DMS 273 (cell line): ENCODE data around the gene FAAP100.
"Not testable (repeated sequence)": the region's sequence is repeated elsewhere in the genome, so short reads cannot be mapped to it uniquely, and the experiment has no call there.

ENCODE experiments used
- DNase-seq: peaks from one replicate; lab custom pipeline; 2025; ENCODE audit not compliant: unreplicated experiment; lab: John Stamatoyannopoulos, UW

Gene FAAP100

GRCh38 chr17:81539571-81539900 lies 12.6 kb downstream of the FAAP100 start:
- DNase-seq, result no peak

- DNase-seq, result no peak
These were observed 13.2 kb downstream of the FAAP100 start for GRCh38 chr17:81538651-81539570.

GRCh38 chr17:81537856-81538555 lies 14.1 kb downstream of the FAAP100 start:
- DNase-seq, result peak; percentile 98

GRCh38 chr17:81537343-81537855 lies 14.8 kb downstream of the FAAP100 start:
- peak; percentile 88 for DNase-seq

DNA sequence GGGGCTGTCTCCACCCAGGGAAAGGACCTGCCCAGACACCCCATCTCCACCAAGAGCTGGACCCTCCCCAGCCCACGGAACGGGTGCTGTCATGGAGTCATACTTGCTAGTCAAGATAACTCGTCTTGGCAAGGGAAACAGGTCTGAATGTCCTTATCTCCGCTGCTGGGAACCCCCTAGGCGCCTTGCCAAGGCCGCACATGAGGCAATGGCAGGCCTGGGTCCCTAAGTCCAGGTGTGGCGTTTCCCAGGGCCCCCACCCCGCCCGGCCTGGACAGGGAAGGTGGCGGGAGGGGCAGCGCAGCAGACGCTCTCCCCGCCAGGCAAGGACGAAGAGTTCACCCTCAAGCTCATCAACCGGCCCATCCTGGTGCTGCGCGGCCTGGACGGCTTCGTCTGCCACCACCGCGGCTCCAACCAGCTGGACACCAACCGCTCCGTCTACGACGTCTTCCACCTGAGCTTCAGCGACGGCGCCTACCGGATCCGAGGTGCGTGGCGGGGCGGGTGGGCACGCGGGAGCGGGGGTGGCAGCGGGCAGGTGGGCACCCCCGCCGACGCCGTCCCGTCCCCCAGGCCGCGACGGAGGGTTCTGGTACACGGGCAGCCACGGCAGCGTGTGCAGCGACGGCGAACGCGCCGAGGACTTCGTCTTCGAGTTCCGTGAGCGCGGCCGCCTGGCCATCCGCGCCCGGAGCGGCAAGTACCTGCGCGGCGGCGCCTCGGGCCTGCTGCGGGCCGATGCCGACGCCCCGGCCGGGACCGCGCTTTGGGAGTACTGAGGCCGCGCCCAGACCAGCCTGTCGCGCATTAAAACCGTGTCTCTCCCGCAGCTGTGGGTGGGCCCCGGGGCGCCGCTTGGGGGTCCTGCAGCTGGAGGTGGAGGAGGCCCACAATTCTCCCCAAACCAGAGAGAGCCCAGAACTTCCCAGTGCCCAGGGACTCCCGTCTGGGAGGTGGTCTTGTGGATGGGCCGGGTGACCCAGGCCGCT lies 15.6 kb downstream of the FAAP100 start:
- peak; percentile 79 for DNase-seq

DNA sequence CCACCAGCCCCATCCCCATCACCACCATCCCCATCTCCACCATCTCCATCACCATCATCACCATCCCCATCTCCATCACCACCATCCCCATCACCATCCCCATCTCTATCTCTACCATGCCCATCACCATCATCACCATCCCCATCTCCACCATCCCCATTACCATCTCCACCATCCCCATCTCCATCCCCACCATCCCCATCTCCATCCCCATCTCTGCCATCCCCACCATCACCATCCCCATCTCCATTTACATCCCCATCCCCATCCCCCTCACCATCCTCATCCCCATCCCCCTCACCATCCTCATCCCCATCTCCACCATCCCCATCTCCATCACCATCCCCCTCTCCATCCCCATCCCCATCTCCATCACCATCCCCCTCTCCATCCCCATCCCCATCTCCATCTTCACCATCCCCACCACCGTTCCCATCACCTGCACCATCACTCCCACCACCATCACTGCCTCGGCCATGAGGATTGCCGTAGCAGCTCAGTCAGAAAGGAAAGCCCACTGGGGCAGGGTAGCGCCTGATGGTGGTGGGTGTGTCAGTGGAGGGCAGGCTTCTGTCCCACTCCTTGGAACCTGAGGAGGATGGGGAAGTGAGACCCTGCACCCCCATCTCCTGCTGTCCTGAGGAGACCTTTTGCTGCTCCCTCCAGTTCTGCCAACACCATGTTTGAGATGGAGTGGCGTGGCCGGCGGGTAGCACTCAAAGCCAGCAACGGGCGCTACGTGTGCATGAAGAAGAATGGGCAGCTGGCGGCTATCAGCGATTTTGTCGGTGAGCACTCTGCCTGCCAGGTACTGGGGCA lies 16.5 kb downstream of the FAAP100 start:
- peak; percentile 72 for DNase-seq

DNA sequence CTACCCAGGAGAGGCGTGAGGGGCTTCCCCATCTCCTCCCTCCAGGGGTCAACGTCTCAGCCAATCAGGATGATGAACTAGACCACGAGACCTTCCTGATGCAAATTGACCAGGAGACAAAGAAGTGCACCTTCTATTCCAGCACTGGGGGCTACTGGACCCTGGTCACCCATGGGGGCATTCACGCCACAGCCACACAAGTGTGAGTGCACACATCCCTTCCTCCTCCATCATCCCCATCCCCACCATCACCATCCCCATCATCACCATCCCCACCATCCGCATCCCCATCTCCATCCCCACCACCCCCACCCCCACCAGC lies 17.2 kb downstream of the FAAP100 start:
- DNase-seq, result no peak

GRCh38 chr17:81534157-81535006 lies 17.8 kb downstream of the FAAP100 start:
- DNase-seq, result peak; percentile 61

GRCh38 chr17:81533339-81534141 lies 18.6 kb downstream of the FAAP100 start:
- DNase-seq, result no peak

GRCh38 chr17:81532490-81533287 lies 19.5 kb downstream of the FAAP100 start:
- no peak for DNase-seq

- DNase-seq, result not testable (repeated sequence)
These were observed 20.2 kb downstream of the FAAP100 start for GRCh38 chr17:81531998-81532404.

- not testable (repeated sequence) for DNase-seq
These were observed 21.1 kb downstream of the FAAP100 start for GRCh38 chr17:81531013-81531412.

- DNase-seq, result no peak
These were observed 22.7 kb downstream of the FAAP100 start for GRCh38 chr17:81529437-81529803.

DNA sequence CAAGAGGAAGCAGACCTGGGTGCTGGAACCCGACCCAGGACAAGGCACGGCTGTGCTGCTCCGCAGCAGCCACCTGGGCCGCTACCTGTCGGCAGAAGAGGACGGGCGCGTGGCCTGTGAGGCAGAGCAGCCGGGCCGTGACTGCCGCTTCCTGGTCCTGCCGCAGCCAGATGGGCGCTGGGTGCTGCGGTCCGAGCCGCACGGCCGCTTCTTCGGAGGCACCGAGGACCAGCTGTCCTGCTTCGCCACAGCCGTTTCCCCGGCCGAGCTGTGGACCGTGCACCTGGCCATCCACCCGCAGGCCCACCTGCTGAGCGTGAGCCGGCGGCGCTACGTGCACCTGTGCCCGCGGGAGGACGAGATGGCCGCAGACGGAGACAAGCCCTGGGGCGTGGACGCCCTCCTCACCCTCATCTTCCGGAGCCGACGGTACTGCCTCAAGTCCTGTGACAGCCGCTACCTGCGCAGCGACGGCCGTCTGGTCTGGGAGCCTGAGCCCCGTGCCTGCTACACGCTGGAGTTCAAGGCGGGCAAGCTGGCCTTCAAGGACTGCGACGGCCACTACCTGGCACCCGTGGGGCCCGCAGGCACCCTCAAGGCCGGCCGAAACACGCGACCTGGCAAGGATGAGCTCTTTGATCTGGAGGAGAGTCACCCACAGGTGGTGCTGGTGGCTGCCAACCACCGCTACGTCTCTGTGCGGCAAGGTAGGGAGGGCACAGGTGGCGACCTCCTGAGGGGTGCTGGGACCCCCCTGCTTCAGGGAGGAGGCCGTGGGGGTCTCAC lies 23.3 kb downstream of the FAAP100 start:
- no peak for DNase-seq

DNA sequence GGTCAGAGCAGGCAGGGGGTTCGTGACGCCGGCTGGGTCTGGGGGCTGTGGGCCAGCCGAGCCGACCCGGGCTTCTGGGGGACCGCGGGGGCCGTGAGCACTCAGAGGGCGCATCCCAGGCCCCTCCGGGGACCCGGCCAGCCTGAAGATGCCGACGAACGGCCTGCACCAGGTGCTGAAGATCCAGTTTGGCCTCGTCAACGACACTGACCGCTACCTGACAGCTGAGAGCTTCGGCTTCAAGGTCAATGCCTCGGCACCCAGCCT lies 23.8 kb downstream of the FAAP100 start:
- no peak for DNase-seq

DNA sequence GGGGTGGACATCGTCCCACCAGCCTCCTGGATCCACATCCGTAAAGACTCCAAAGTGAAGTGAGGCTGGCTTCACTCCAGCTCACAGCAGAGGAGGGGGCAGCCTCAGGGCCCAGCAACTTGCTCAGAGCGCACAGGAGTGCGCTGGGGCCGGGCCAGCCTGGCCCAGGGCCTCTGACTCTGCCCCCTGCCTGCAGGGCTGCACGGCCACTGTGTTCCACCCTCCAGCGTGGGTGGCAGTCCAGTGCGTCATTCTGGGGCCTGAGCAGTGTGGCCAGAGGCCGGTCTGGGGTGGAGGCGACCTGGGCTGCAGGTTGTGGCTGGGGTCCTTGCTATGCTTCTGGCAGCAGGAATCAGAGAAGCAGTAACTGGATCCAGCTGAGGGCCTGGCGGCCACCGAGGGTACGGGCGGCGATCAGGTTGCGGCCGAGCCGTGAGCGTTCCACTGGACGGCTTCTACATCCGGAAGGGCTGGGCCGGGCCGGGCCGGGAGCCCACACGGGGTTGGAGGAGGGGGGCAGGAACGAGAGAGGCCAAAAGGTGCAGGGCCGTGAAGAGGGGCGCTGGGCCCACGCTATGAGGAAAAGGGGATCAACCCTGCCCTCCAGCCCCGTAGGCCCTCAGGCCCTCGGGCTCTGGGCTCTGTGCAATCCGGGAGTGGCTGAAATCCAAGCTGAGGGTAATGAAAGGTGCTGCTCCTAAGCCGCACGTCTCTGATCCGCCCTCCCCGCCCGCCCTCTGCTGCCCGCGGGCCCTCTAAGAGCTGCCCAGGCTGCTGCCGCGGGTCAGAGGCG lies 24.4 kb downstream of the FAAP100 start, which contains the start of gene FSCN2:
FSCN2 (plus strand) TSS at position 787 of the 793 bp plus-strand sequence. CDS start 155 bp downstream, outside the sequence.
- DNase-seq, result peak; percentile 48
